ENCODE measurements around the gene AHRR.

- TF ChIP-seq CTCF (conservative IDR thresholded peaks at IDR 0.05; ENCODE audit: low read depth, low read length), result no peak
- TF ChIP-seq EZH2 (IDR thresholded peaks at IDR 0.05; ENCODE audit: low read length, unreplicated experiment), result no peak
- no peak for TF ChIP-seq EZH2phosphoT487 (IDR thresholded peaks at IDR 0.05; ENCODE audit: borderline replicate concordance, low read length)
These were observed 14.2 kb downstream of the AHRR start for GRCh38 chr5:335740-336038.
